Measurements from ENCODE around the gene CDK16.

CDK16 gene

GRCh38 chrX:47218280-47218919, at the start of gene CDK16:
Gene CDK16, plus strand, starts transcription at chrX:47218681. Its CDS starts 4,877 bp downstream, at chrX:47223558.
- peak within 1 kb of the TSS; percentile 99 to 100 for H3K27ac Mint-ChIP-seq
- H3K4me1 Mint-ChIP-seq: peaks cover 50% of the 10 kb centered on the region
- ATAC-seq: peak; percentile 62
- DNase-seq: peak; percentile 71 to 79
- peak within 1 kb of the TSS; percentile 93 to 94 for H3K4me3 Mint-ChIP-seq
- no peaks in the 10 kb centered on the region for H3K9me3 Mint-ChIP-seq
- no peaks in the 10 kb centered on the region for H3K27me3 Mint-ChIP-seq

GRCh38 chrX:47169273-47169672, 49.2 kb upstream of the CDK16 start:
- Mint-ChIP-seq H3K27ac (no peak overlapping the region), H3K9me3 (no peaks in the 10 kb centered on the region), H3K27me3 (no peaks in the 10 kb centered on the region), H3K4me3 (no peak overlapping the region), H3K4me1 (no peaks in the 10 kb centered on the region)
- DNase-seq: no peak
- no peak for ATAC-seq

GRCh38 chrX:47169726-47170515, 48.6 kb upstream of the CDK16 start:
- Mint-ChIP-seq H3K9me3 (no peaks in the 10 kb centered on the region), H3K4me3 (no peak overlapping the region), H3K27ac (peak overlapping the region in 1 of 2 donors; percentile 93), H3K4me1 (no peaks in the 10 kb centered on the region), H3K27me3 (no peaks in the 10 kb centered on the region)
- DNase-seq: no peak
- no peak for ATAC-seq

- H3K9me3 Mint-ChIP-seq: no peaks in the 10 kb centered on the region
- H3K4me3 Mint-ChIP-seq: no peak overlapping the region
- peak overlapping the region in 1 of 2 donors; percentile 82 for H3K27ac Mint-ChIP-seq
- DNase-seq (no peak), ATAC-seq (no peak)
- no peaks in the 10 kb centered on the region for H3K27me3 Mint-ChIP-seq
- H3K4me1 Mint-ChIP-seq: no peaks in the 10 kb centered on the region
Observed at GRCh38 chrX:47170861-47171692, 47.4 kb upstream of the CDK16 start.

- DNase-seq (no peak), ATAC-seq (no peak)
- Mint-ChIP-seq H3K27me3 (no peaks in the 10 kb centered on the region), H3K4me3 (no peak overlapping the region), H3K9me3 (no peaks in the 10 kb centered on the region), H3K27ac (no peak overlapping the region), H3K4me1 (no peaks in the 10 kb centered on the region)
Observed at GRCh38 chrX:47171996-47172395, 46.5 kb upstream of the CDK16 start.

GRCh38 chrX:47172549-47172948, 45.9 kb upstream of the CDK16 start:
- no peak for DNase-seq
- Mint-ChIP-seq H3K4me1 (no peaks in the 10 kb centered on the region), H3K27ac (peak overlapping the region in 1 of 2 donors; percentile 74), H3K9me3 (no peaks in the 10 kb centered on the region), H3K4me3 (no peak overlapping the region), H3K27me3 (no peaks in the 10 kb centered on the region)
- no peak for ATAC-seq

- no peak overlapping the region for H3K4me3 Mint-ChIP-seq
- peak overlapping the region in 1 of 2 donors; percentile 74 for H3K27ac Mint-ChIP-seq
- H3K9me3 Mint-ChIP-seq: no peaks in the 10 kb centered on the region
- H3K4me1 Mint-ChIP-seq: no peaks in the 10 kb centered on the region
- H3K27me3 Mint-ChIP-seq: no peaks in the 10 kb centered on the region
- no peak for DNase-seq
- ATAC-seq: no peak
Observed at GRCh38 chrX:47172971-47173792, 45.3 kb upstream of the CDK16 start.

GRCh38 chrX:47174376-47174775, 44.1 kb upstream of the CDK16 start:
- peak overlapping the region in 1 of 2 donors; percentile 25 for H3K27ac Mint-ChIP-seq
- H3K4me1 Mint-ChIP-seq: no peaks in the 10 kb centered on the region
- DNase-seq (no peak), ATAC-seq (no peak)
- no peaks in the 10 kb centered on the region for H3K27me3 Mint-ChIP-seq
- no peak overlapping the region for H3K4me3 Mint-ChIP-seq
- no peaks in the 10 kb centered on the region for H3K9me3 Mint-ChIP-seq

- no peak for ATAC-seq
- no peak for DNase-seq
- Mint-ChIP-seq H3K4me3 (no peak overlapping the region), H3K27me3 (no peaks in the 10 kb centered on the region), H3K27ac (peak overlapping the region in 1 of 2 donors; percentile 85), H3K9me3 (no peaks in the 10 kb centered on the region), H3K4me1 (no peaks in the 10 kb centered on the region)
Observed at GRCh38 chrX:47174846-47175587, 43.5 kb upstream of the CDK16 start.

GRCh38 chrX:47175588-47175980, 42.9 kb upstream of the CDK16 start:
- Mint-ChIP-seq H3K4me1 (no peaks in the 10 kb centered on the region), H3K4me3 (no peak overlapping the region), H3K9me3 (no peaks in the 10 kb centered on the region), H3K27ac (peak overlapping the region in 1 of 2 donors; percentile 64), H3K27me3 (no peaks in the 10 kb centered on the region)
- ATAC-seq: no peak
- no peak for DNase-seq

- H3K4me3 Mint-ChIP-seq: no peak overlapping the region
- H3K9me3 Mint-ChIP-seq: no peaks in the 10 kb centered on the region
- DNase-seq: no peak
- no peak for ATAC-seq
- no peak overlapping the region for H3K27ac Mint-ChIP-seq
- H3K4me1 Mint-ChIP-seq: no peaks in the 10 kb centered on the region
- no peaks in the 10 kb centered on the region for H3K27me3 Mint-ChIP-seq
Observed at GRCh38 chrX:47176101-47176740, 42.3 kb upstream of the CDK16 start.

- H3K27me3 Mint-ChIP-seq: no peaks in the 10 kb centered on the region
- H3K4me1 Mint-ChIP-seq: no peaks in the 10 kb centered on the region
- DNase-seq (no peak), ATAC-seq (no peak)
- H3K27ac Mint-ChIP-seq: peak overlapping the region in 1 of 2 donors; percentile 46
- H3K9me3 Mint-ChIP-seq: no peaks in the 10 kb centered on the region
- H3K4me3 Mint-ChIP-seq: no peak overlapping the region
Observed at GRCh38 chrX:47177079-47177478, 41.4 kb upstream of the CDK16 start.

GRCh38 chrX:47178337-47178736, 40.1 kb upstream of the CDK16 start:
- DNase-seq: no peak
- no peaks in the 10 kb centered on the region for H3K9me3 Mint-ChIP-seq
- no peak for ATAC-seq
- peak overlapping the region; percentile 33 to 38 for H3K27ac Mint-ChIP-seq
- no peaks in the 10 kb centered on the region for H3K27me3 Mint-ChIP-seq
- no peaks in the 10 kb centered on the region for H3K4me1 Mint-ChIP-seq
- no peak overlapping the region for H3K4me3 Mint-ChIP-seq

- H3K4me1 Mint-ChIP-seq: no peaks in the 10 kb centered on the region
- ATAC-seq (no peak), DNase-seq (no peak)
- no peaks in the 10 kb centered on the region for H3K9me3 Mint-ChIP-seq
- H3K27me3 Mint-ChIP-seq: no peaks in the 10 kb centered on the region
- peak overlapping the region in 1 of 2 donors; percentile 83 for H3K27ac Mint-ChIP-seq
- no peak overlapping the region for H3K4me3 Mint-ChIP-seq
Observed at GRCh38 chrX:47179221-47179927, 39.1 kb upstream of the CDK16 start.
